HG03342 (cell line): ENCODE measurements around the gene RBM20.

Experiments
- ATAC-seq: cut with Tn5 transposase; IDR thresholded peaks from one replicate; pipeline ENCODE4 v1.9.1; 2021; ENCODE audit warnings: mild to moderate bottlenecking, moderate library complexity; ENCODE audit not compliant: unreplicated experiment

RBM20 gene

GRCh38 chr10:110803239-110803749 is 159.2 kb downstream of the RBM20 start:
- ATAC-seq, result peak; percentile 35

- ATAC-seq, result peak; percentile 70
Measured at GRCh38 chr10:110803830-110804338, 159.7 kb downstream of the RBM20 start.

- ATAC-seq, result no peak
Measured at GRCh38 chr10:110804376-110804775, 160.2 kb downstream of the RBM20 start.

- no peak for ATAC-seq
Measured at GRCh38 chr10:110805292-110805691, 161.2 kb downstream of the RBM20 start.

GRCh38 chr10:110806335-110806734 is 162.2 kb downstream of the RBM20 start:
- no peak for ATAC-seq

- ATAC-seq, result no peak
Measured at GRCh38 chr10:110808123-110808522, 164.0 kb downstream of the RBM20 start.

GRCh38 chr10:110808615-110809014 is 164.5 kb downstream of the RBM20 start:
- no peak for ATAC-seq

- ATAC-seq, result no peak
Measured at GRCh38 chr10:110810625-110811024, 166.5 kb downstream of the RBM20 start.

- ATAC-seq, result no peak
Measured at GRCh38 chr10:110811791-110812581, 167.8 kb downstream of the RBM20 start.

- ATAC-seq, result no peak
Measured at GRCh38 chr10:110812583-110812982, 168.4 kb downstream of the RBM20 start.

- no peak for ATAC-seq
Measured at GRCh38 chr10:110813743-110814472, 169.8 kb downstream of the RBM20 start.

GRCh38 chr10:110815354-110816004 is 171.3 kb downstream of the RBM20 start:
- ATAC-seq, result peak; percentile 54

- ATAC-seq, result no peak
Measured at GRCh38 chr10:110817614-110818013, 173.5 kb downstream of the RBM20 start.

GRCh38 chr10:110818311-110819256 is 174.4 kb downstream of the RBM20 start:
- no peak for ATAC-seq

GRCh38 chr10:110820321-110820814 is 176.2 kb downstream of the RBM20 start:
- ATAC-seq, result no peak

GRCh38 chr10:110821508-110821907 is 177.4 kb downstream of the RBM20 start:
- no peak for ATAC-seq

GRCh38 chr10:110822035-110822711 is 178.0 kb downstream of the RBM20 start:
- ATAC-seq, result no peak

GRCh38 chr10:110822712-110823311 is 178.7 kb downstream of the RBM20 start:
- ATAC-seq, result no peak

GRCh38 chr10:110824152-110824441 is 180.0 kb downstream of the RBM20 start:
- ATAC-seq, result no peak
